Measurements from ENCODE around the gene SNUPN. TPM values are rescaled to one million over a fixed set of nuclear protein-coding genes. Genes with fewer than 3 reads are reported as not detected.

SNUPN gene
- total RNA-seq, 2 experiments from 2014 or later = 44.4 to 71.1 TPM

DNA sequence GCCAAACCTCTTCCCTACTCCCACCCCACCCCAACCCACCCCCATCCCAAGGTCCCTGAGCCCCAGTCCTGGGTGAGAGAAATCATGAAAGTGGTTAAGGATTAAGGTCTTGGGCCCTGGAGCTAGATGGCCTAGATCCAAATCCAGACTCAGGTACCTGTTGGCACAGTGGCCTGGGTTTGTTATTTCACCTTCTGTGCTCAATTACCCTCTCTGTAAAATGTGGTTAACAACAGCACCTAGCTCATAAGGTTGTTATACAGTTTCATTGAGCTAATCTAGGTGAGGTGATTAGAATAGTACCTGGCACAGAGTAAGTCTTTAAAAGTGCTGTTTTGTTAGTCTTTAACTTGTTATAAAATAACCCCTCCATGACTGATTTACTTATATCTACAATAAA lies 6.4 kb upstream of the SNUPN start:
- DNase-seq (ENCODE audit: low spot score) = no peak
- H3K36me3 ChIP-seq (ENCODE audit: insufficient read depth, low read length) = peaks cover 2% of the 10 kb centered on the region; the same call in 1 of the 2 replicates
- H4K20me1 ChIP-seq (ENCODE audit: insufficient read depth, low read length) = no peaks in the 10 kb centered on the region
- no peak overlapping the region for H3K4me2 ChIP-seq (ENCODE audit: low read length)
- intact Hi-C loops (cut with micrococcal nuclease; ENCODE audit: unreplicated experiment) = no loop called here
- ChIA-PET CTCF (ENCODE audit: unreplicated experiment) (no interaction called here), POLR2A (interaction anchor here (0.6 kb wide), 1 partner anchor 271 kb away, joined by 5 read pairs; no protein-coding TSS in a partner anchor)
- no peaks in the 10 kb centered on the region for H3K9me3 ChIP-seq (ENCODE audit: low read length)
- no TSS peak for BruUV-seq (replicated peaks)
- no peak overlapping the region for H2AFZ ChIP-seq (ENCODE audit: low read length)
- TF ChIP-seq, protein P1, sequence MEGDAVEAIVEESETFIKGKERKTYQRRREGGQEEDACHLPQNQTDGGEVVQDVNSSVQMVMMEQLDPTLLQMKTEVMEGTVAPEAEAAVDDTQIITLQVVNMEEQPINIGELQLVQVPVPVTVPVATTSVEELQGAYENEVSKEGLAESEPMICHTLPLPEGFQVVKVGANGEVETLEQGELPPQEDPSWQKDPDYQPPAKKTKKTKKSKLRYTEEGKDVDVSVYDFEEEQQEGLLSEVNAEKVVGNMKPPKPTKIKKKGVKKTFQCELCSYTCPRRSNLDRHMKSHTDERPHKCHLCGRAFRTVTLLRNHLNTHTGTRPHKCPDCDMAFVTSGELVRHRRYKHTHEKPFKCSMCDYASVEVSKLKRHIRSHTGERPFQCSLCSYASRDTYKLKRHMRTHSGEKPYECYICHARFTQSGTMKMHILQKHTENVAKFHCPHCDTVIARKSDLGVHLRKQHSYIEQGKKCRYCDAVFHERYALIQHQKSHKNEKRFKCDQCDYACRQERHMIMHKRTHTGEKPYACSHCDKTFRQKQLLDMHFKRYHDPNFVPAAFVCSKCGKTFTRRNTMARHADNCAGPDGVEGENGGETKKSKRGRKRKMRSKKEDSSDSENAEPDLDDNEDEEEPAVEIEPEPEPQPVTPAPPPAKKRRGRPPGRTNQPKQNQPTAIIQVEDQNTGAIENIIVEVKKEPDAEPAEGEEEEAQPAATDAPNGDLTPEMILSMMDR (conservative IDR thresholded peaks at IDR 0.05; ENCODE audit: low read length) = no peak
- H3K4me1 ChIP-seq (ENCODE audit: insufficient read depth, low read length, poor library complexity, severe bottlenecking) = peaks cover 21% of the 10 kb centered on the region
- no peaks in the 10 kb centered on the region for H3K9me2 ChIP-seq (ENCODE audit: insufficient read depth, low read length)
- no peak overlapping the region for H3K4me3 ChIP-seq (ENCODE audit: low read depth, low read length, poor library complexity, severe bottlenecking)
- H3K27ac ChIP-seq (ENCODE audit: low read depth, low read length, poor library complexity, severe bottlenecking) = no peak overlapping the region
- peaks cover 14% of the 10 kb centered on the region; the same call in 1 of the 2 replicates for H3K79me2 ChIP-seq (ENCODE audit: insufficient read depth, low read depth, low read length)

- CTCF ChIA-PET (ENCODE audit: unreplicated experiment) = no interaction called here
- peaks cover 17% of the 10 kb centered on the region for H3K4me1 ChIP-seq (ENCODE audit: insufficient read depth, low read length, poor library complexity, severe bottlenecking)
- DNase-seq (ENCODE audit: low spot score) = no peak
- H3K9me3 ChIP-seq (ENCODE audit: low read length) = no peaks in the 10 kb centered on the region
- POLR2A ChIA-PET = no interaction called here
- peaks cover 47% of the 10 kb centered on the region for H3K36me3 ChIP-seq (ENCODE audit: insufficient read depth, low read length)
- H3K27ac ChIP-seq (ENCODE audit: low read depth, low read length, poor library complexity, severe bottlenecking) = no peak overlapping the region
- no peaks in the 10 kb centered on the region for H3K9me2 ChIP-seq (ENCODE audit: insufficient read depth, low read length)
- TF ChIP-seq, protein P1 (conservative IDR thresholded peaks at IDR 0.05; ENCODE audit: low read length) = no peak
- no peak overlapping the region for H2AFZ ChIP-seq (ENCODE audit: low read length)
- intact Hi-C loops (cut with micrococcal nuclease; ENCODE audit: unreplicated experiment) = no loop called here
- no peak overlapping the region for H3K4me2 ChIP-seq (ENCODE audit: low read length)
- no TSS peak for BruUV-seq (replicated peaks)
- H3K4me3 ChIP-seq (ENCODE audit: low read depth, low read length, poor library complexity, severe bottlenecking) = no peak overlapping the region
- peaks cover 17% of the 10 kb centered on the region; the same call in 1 of the 2 replicates for H3K79me2 ChIP-seq (ENCODE audit: insufficient read depth, low read depth, low read length)
- no peaks in the 10 kb centered on the region for H4K20me1 ChIP-seq (ENCODE audit: insufficient read depth, low read length)
Measured at GRCh38 chr15:75622505-75622904, 3.0 kb downstream of the SNUPN start.

DNA sequence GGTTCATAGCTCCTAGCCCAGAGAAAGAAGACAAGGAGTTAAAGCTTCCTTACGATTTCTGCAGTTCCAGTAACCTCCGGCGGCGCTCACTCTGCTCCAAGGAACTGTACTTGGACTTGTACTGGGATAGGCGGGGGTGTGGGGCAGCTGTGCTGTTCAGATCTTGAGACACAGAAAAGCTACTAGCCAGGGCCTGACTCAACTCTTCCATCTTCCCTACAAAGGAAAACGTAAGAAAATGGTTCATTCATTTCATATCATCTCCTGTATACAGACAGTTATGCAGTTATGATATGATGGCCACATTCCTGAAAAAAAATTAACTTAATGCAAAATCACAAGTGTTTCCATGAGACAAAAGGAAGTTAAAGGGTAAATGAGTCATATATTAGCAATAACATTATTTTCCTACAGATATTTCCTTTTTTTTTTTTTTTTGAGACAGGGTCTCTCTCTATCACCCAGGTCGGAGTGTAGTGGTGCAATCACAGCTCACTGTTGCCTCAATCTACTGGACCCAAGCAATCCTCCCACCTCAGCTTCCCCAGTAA lies 4.6 kb downstream of the SNUPN start:
- TF ChIP-seq EZH2phosphoT487 (IDR thresholded peaks at IDR 0.05; ENCODE audit: borderline replicate concordance, low read depth, low read length) = no peak
- TF ChIP-seq, protein P1 (conservative IDR thresholded peaks at IDR 0.05; ENCODE audit: low read length) = no peak
- Histone ChIP-seq H2AFZ (ENCODE audit: low read length) (no peak overlapping the region), H3K4me3 (ENCODE audit: low read depth, low read length, poor library complexity, severe bottlenecking) (no peak overlapping the region), H3K9me3 (ENCODE audit: low read length) (no peaks in the 10 kb centered on the region), H4K20me1 (ENCODE audit: insufficient read depth, low read length) (no peaks in the 10 kb centered on the region), H3K9me2 (ENCODE audit: insufficient read depth, low read length) (no peaks in the 10 kb centered on the region), H3K27ac (ENCODE audit: low read depth, low read length, poor library complexity, severe bottlenecking) (no peak overlapping the region), H3K4me2 (ENCODE audit: low read length) (no peak overlapping the region), H3K4me1 (ENCODE audit: insufficient read depth, low read length, poor library complexity, severe bottlenecking) (peaks cover 4% of the 10 kb centered on the region), H3K36me3 (ENCODE audit: insufficient read depth, low read length) (peaks cover 63% of the 10 kb centered on the region), H3K79me2 (ENCODE audit: insufficient read depth, low read depth, low read length) (peaks cover 12% of the 10 kb centered on the region; the same call in 1 of the 2 replicates)
- no peak for DNase-seq (ENCODE audit: low spot score)
- no TSS peak for BruUV-seq (replicated peaks)
- intact Hi-C loops (cut with micrococcal nuclease; ENCODE audit: unreplicated experiment) = no loop called here
- CTCF ChIA-PET (ENCODE audit: unreplicated experiment) = no interaction called here
- POLR2A ChIA-PET = interaction anchor here (0.6 to 1.1 kb wide), 4 partner anchors 13 to 204 kb away, joined by 3 to 4 read pairs (median 4); no protein-coding TSS in a partner anchor
